Subcutaneous abdominal adipose tissue (tissue), 5 donors: ENCODE measurements around the gene LIMK1.
"Not testable (repeated sequence)": the region's sequence is repeated elsewhere in the genome, so short reads cannot be mapped to it uniquely, and the experiment has no call there.

Experiments
- H3K27ac ChIP-seq: one replicate; pipeline ENCODE4 v1.7.0; 2013; ENCODE audit warnings: low read depth, mild to moderate bottlenecking, inconsistent platforms, low read length, moderate library complexity
- H3K27me3 ChIP-seq, 5 donors: one replicate each; pipeline ENCODE4 v1.7.0; 2013; ENCODE audit warnings: low read length in 5 of 5, inconsistent platforms in 1 of 5; ENCODE audit not compliant: control insufficient read depth in 5 of 5, insufficient read depth in 4 of 5
- H3K36me3 ChIP-seq, 5 donors: one replicate each; pipeline ENCODE4 v1.7.0; 2013; ENCODE audit warnings: low read length in 5 of 5; ENCODE audit not compliant: control insufficient read depth in 5 of 5, insufficient read depth in 5 of 5
- H3K4me1 ChIP-seq, 5 donors: one replicate each; pipeline ENCODE4 v1.7.0; 2013; ENCODE audit warnings: low read length in 5 of 5, mild to moderate bottlenecking in 3 of 5, moderate library complexity in 1 of 5; ENCODE audit not compliant: control insufficient read depth in 5 of 5, insufficient read depth in 5 of 5
- H3K4me3 ChIP-seq, 5 donors: one replicate each; pipeline ENCODE4 v1.7.0; 2013; ENCODE audit warnings: low read length in 5 of 5, low read depth in 1 of 5
- H3K9ac ChIP-seq, 5 donors: one replicate each; pipeline ENCODE4 v1.7.0; 2013; ENCODE audit warnings: low read length in 5 of 5, mild to moderate bottlenecking in 4 of 5, moderate library complexity in 3 of 5
- H3K9me3 ChIP-seq, 5 donors: one replicate each; pipeline ENCODE4 v1.7.0; 2013; ENCODE audit warnings: low read length in 5 of 5; ENCODE audit not compliant: control insufficient read depth in 5 of 5
- donor health status: healthy.
- donor health status: healthy.
- donor health status: healthy.
- donor health status: healthy.
- donor health status: healthy.

LIMK1 gene

GRCh38 chr7:74121401-74122249 lies 38.0 kb downstream of the LIMK1 start:
- no peak overlapping the region for H3K4me3 ChIP-seq
- no peaks in the 10 kb centered on the region for H3K27me3 ChIP-seq
- H3K4me1 ChIP-seq, result no peaks in the 10 kb centered on the region
- no peak overlapping the region for H3K9ac ChIP-seq
- H3K36me3 ChIP-seq, result peaks cover 0 to 33% (median 25%) of the 10 kb centered on the region in 5 donors
- no peaks in the 10 kb centered on the region for H3K9me3 ChIP-seq
- no peak overlapping the region for H3K27ac ChIP-seq

DNA sequence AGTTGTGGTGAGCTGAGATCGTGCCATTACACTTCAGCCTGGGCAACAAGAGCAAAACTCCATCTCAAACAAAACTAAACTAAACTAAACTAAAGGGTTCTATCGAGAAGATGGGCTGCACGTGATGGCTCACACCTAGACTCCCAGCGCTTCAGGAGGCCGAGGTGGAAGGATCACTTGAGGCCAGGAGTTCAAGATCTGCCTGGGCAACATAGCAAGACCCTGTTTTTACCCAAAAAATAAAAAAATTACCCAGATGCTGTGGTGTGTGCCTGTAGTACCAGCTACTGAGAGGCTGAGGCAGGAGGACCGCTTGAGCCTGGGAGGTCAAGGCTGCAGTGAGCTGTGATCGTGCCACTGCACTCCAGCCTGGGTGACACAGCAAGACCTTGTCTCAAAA lies 40.3 kb downstream of the LIMK1 start:
- not testable (repeated sequence) for H3K9me3 ChIP-seq, H3K27ac ChIP-seq, H3K4me3 ChIP-seq, H3K27me3 ChIP-seq, H3K9ac ChIP-seq, H3K4me1 ChIP-seq
- peaks cover 0 to 25% (median 22%) of the 10 kb centered on the region in 5 donors for H3K36me3 ChIP-seq

DNA sequence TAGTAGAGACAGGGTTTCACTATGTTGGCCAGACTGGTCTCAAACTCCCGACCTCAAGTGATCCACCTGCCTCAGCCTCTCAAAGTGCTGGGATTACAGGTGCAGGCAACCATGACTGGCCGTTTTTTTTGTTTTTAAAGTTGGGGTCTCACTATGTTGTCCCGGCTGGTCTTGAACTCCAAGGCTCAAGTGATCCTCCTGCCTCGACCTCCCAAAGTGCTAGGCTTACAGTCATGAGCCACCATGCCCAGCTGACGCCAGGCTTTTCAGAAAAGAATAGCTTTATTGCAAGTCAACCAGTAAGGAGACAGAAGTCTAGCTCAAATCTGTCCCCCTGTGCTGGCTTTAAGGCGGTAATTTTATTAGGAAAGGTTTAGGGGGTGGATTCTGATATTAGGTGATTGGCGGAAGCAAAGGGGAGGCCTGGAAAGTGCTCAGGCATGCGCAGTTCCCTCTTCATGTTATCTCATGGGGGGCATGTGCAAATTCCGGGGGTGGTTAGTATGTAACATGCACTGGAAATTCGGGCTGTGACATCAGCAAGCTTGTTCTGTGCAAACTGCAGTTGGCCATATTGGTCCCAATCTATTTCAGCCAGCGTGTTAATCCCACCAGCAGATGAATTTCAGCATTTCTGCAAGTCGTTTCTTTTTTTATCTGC lies 42.7 kb downstream of the LIMK1 start:
- H3K9ac ChIP-seq, result no peak overlapping the region
- no peak overlapping the region for H3K4me3 ChIP-seq
- H3K27me3 ChIP-seq, result no peaks in the 10 kb centered on the region
- peaks cover 0 to 4% (median 0%) of the 10 kb centered on the region in 5 donors for H3K4me1 ChIP-seq
- no peak overlapping the region for H3K27ac ChIP-seq
- H3K9me3 ChIP-seq, result no peaks in the 10 kb centered on the region
- H3K36me3 ChIP-seq, result peaks cover 0 to 9% (median 5%) of the 10 kb centered on the region in 5 donors

DNA sequence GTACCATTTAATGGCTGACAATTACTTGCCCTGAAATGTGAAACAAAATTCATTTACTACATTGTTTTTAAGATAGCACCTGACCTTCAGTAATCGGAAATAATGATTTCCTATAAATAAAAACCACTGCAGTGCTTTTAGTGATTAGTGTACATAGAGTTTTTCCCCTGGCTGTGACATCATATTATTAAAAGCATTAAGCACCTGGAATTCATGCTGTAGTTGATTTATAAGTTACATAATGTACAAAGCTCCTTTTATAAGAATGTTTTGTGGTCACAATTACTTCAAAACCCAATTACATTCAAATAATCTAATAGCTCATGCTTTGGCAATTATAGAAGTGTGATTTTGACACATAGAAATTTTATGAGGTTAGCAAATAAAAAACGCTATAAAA lies 46.3 kb downstream of the LIMK1 start:
- Histone ChIP-seq H3K36me3 (no peaks in the 10 kb centered on the region), H3K27ac (no peak overlapping the region), H3K4me1 (peaks cover 0 to 4% (median 3%) of the 10 kb centered on the region in 5 donors), H3K27me3 (no peaks in the 10 kb centered on the region), H3K9me3 (no peaks in the 10 kb centered on the region), H3K4me3 (no peak overlapping the region), H3K9ac (no peak overlapping the region)

DNA sequence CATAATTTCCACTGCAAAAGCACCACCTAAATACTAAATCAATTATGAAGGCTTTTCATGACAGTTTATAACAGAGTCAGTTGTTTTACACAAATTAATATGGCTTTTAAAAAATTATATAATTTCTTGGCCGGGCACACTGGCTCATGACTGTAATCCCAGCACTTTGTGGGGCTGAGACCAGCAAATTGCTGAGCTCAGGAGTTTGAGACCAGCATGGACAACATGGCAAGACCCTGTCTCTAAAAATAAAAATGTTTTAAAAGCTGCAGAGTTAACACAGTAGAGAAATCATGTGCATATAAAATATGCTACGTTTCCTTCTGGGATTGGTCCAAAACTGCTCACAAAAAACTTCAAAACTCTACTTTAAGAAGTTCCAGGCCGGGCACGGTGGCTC lies 46.9 kb downstream of the LIMK1 start:
- no peak overlapping the region for H3K9ac ChIP-seq
- peaks cover 0 to 4% (median 3%) of the 10 kb centered on the region in 5 donors for H3K4me1 ChIP-seq
- no peak overlapping the region for H3K4me3 ChIP-seq
- no peaks in the 10 kb centered on the region for H3K27me3 ChIP-seq
- H3K27ac ChIP-seq, result no peak overlapping the region
- no peaks in the 10 kb centered on the region for H3K9me3 ChIP-seq
- no peaks in the 10 kb centered on the region for H3K36me3 ChIP-seq

GRCh38 chr7:74134117-74134620 lies 50.6 kb downstream of the LIMK1 start:
- no peaks in the 10 kb centered on the region for H3K27me3 ChIP-seq
- no peaks in the 10 kb centered on the region for H3K9me3 ChIP-seq
- no peaks in the 10 kb centered on the region for H3K36me3 ChIP-seq
- H3K27ac ChIP-seq, result no peak overlapping the region
- no peak overlapping the region for H3K9ac ChIP-seq
- H3K4me3 ChIP-seq, result no peak overlapping the region
- H3K4me1 ChIP-seq, result peaks cover 0 to 4% (median 3%) of the 10 kb centered on the region in 5 donors

- H3K9me3 ChIP-seq, result no peaks in the 10 kb centered on the region
- H3K27me3 ChIP-seq, result no peaks in the 10 kb centered on the region
- H3K27ac ChIP-seq, result no peak overlapping the region
- no peak overlapping the region for H3K9ac ChIP-seq
- no peaks in the 10 kb centered on the region for H3K36me3 ChIP-seq
- no peak overlapping the region for H3K4me3 ChIP-seq
- H3K4me1 ChIP-seq, result peaks cover 0 to 10% (median 6%) of the 10 kb centered on the region in 5 donors
These were observed 54.8 kb downstream of the LIMK1 start for GRCh38 chr7:74138334-74138867.

DNA sequence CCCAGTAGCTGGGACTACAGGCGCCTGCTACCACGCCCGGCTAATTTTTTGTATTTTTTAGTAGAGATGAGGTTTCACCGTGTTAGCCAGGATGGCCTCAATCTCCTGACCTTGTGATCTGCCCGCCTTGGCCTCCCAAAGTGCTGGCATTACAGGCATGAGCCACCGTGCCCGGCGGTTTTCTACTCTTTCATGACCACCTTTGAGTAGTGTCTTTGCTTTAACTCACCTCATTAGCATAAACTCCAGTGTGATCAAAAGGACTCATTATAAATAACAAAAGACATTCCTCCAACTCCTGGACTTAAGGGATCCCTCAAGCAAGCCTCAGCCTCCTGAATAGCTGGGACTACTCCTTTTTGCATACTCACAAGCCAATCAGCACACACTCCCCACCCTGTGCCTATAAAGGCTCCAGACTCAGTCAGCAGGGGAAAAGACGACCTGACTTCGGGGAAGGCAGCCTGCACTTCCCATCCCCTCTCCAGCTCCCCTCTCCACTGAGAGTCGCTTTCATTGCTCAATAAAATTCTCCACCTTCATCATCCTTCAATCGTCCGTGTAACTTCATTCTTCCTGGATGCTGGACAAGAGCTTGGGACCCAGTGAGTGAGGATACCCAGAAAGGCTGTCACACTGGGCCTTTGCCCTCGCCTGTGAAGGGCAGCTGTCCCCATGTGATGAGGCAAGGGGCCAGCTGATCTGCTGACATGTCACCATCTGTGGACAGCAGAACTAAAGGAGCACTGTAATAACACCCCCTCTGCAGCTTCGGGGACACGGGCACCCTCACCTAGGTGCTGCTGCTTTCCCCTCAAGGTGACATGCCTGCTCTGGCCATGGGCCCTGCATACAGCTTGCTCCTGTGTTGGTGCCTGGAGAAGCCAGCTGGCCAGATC lies 55.6 kb downstream of the LIMK1 start:
- no peaks in the 10 kb centered on the region for H3K27me3 ChIP-seq
- H3K4me1 ChIP-seq, result peaks cover 0 to 10% (median 6%) of the 10 kb centered on the region in 5 donors
- H3K9ac ChIP-seq, result no peak overlapping the region
- no peaks in the 10 kb centered on the region for H3K36me3 ChIP-seq
- no peak overlapping the region for H3K4me3 ChIP-seq
- no peaks in the 10 kb centered on the region for H3K9me3 ChIP-seq
- no peak overlapping the region for H3K27ac ChIP-seq

GRCh38 chr7:74141705-74142104 lies 58.1 kb downstream of the LIMK1 start:
- no peak overlapping the region for H3K4me3 ChIP-seq
- H3K27ac ChIP-seq, result no peak overlapping the region
- no peaks in the 10 kb centered on the region for H3K36me3 ChIP-seq
- no peak overlapping the region for H3K9ac ChIP-seq
- peaks cover 0 to 7% (median 6%) of the 10 kb centered on the region in 5 donors for H3K4me1 ChIP-seq
- no peaks in the 10 kb centered on the region for H3K27me3 ChIP-seq
- H3K9me3 ChIP-seq, result peaks cover 0 to 5% (median 3%) of the 10 kb centered on the region in 5 donors
